ENCODE data around the gene RNU4-1. TPM values are rescaled to one million over a fixed set of nuclear protein-coding genes. Genes with fewer than 3 reads are reported as not detected.

Gene RNU4-1
- total RNA-seq, 1 experiment from 2014 or later, result under 0.01 TPM

DNA sequence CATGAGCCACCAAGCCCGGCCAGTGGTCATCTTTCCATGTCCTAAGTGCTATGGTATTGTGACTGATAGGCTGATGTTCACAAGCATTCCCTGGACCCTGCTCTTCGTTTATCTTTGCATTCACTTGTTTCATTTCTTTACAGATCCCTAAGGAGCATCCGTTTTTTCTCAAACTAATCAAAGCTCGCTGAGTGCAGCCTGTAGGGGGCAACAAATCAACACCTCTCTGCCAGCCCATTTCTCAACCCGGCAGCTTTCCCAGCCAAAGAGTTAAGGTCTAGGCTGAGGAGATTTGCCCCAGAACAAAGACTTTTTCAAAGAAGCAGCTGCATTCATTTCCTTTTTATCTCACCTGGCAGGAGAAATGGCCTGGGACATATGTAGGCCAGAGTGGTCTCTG, 21.2 kb upstream of the RNU4-1 start:
- POLR2A ChIA-PET (ENCODE audit: unreplicated experiment), result no interaction called here
- no peak overlapping the region for H3K4me3 ChIP-seq (ENCODE audit: low read length)
- no TSS peak for BruUV-seq (replicated peaks)

GRCh38 chr12:120301962-120302815, 9.2 kb upstream of the RNU4-1 start, which contains the start of gene SIRT4:
Gene SIRT4 (plus strand): TSS chr12:120302321. CDS start chr12:120303562, 1,241 bp downstream.
- Histone ChIP-seq H3K9me3 (ENCODE audit: low read length) (no peaks in the 10 kb centered on the region), H3K27ac (ENCODE audit: low read length) (no peak within 1 kb of the TSS), H3K9ac (ENCODE audit: low read length) (peak within 1 kb of the TSS; percentile 64), H3K36me3 (ENCODE audit: low read depth, low read length) (no peaks in the 10 kb centered on the region), H4K20me1 (ENCODE audit: low read length) (no peaks in the 10 kb centered on the region), H3K79me2 (ENCODE audit: low read length) (no peaks in the 10 kb centered on the region), H3K4me1 (ENCODE audit: insufficient read depth, low read length) (no peaks in the 10 kb centered on the region), H3F3A (ENCODE audit: low read length, unreplicated experiment) (peaks cover 3% of the 10 kb centered on the region), H3K4me3 (ENCODE audit: low read length) (peak within 1 kb of the TSS; percentile 80), H3K4me2 (ENCODE audit: low read length) (peak within 1 kb of the TSS; percentile 99), H2AFZ (ENCODE audit: low read length) (peak within 1 kb of the TSS; percentile 98), H3K27me3 (ENCODE audit: low read length) (no peaks in the 10 kb centered on the region), H3K9me2 (replicated peaks; ENCODE audit: low read length) (no peaks in the 10 kb centered on the region)
- ATAC-seq (peak; percentile 99), DNase-seq (peak; percentile 97)
- TSS peak; percentile 89 for BruUV-seq (replicated peaks)
- TF ChIP-seq EZH2phosphoT487 (IDR thresholded peaks at IDR 0.05; ENCODE audit: borderline replicate concordance, low read length), result no peak
- TF ChIP-seq, protein P1, sequence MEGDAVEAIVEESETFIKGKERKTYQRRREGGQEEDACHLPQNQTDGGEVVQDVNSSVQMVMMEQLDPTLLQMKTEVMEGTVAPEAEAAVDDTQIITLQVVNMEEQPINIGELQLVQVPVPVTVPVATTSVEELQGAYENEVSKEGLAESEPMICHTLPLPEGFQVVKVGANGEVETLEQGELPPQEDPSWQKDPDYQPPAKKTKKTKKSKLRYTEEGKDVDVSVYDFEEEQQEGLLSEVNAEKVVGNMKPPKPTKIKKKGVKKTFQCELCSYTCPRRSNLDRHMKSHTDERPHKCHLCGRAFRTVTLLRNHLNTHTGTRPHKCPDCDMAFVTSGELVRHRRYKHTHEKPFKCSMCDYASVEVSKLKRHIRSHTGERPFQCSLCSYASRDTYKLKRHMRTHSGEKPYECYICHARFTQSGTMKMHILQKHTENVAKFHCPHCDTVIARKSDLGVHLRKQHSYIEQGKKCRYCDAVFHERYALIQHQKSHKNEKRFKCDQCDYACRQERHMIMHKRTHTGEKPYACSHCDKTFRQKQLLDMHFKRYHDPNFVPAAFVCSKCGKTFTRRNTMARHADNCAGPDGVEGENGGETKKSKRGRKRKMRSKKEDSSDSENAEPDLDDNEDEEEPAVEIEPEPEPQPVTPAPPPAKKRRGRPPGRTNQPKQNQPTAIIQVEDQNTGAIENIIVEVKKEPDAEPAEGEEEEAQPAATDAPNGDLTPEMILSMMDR (conservative IDR thresholded peaks at IDR 0.05; ENCODE audit: low read depth, low read length), result peak; percentile 94
- intact Hi-C loops (cut with micrococcal nuclease), result loop anchor here (1.0 kb wide), 1 partner anchor 15 kb away; no protein-coding TSS in a partner anchor
- ChIA-PET POLR2A (ENCODE audit: unreplicated experiment) (interaction anchor here (0.6 to 2.0 kb wide), 3 partner anchors 10 to 186 kb away, joined by 4 to 45 read pairs (median 7); partner anchors contain the start of genes RAB35, RNU4-1 and RNU4-2), CTCF (interaction anchor here (0.5 to 1.6 kb wide), 8 partner anchors 9 to 154 kb away, joined by 3 to 18 read pairs (median 4); partner anchors contain the start of genes RNU4-1, RNU4-2 and RPLP0)

More for the DNA sequence above, 21.2 kb upstream of the RNU4-1 start:
- Histone ChIP-seq H2AFZ (ENCODE audit: low read length) (no peak overlapping the region), H3F3A (ENCODE audit: low read length, unreplicated experiment) (no peaks in the 10 kb centered on the region), H4K20me1 (ENCODE audit: low read length) (no peaks in the 10 kb centered on the region), H3K4me2 (ENCODE audit: low read length) (no peak overlapping the region), H3K36me3 (ENCODE audit: low read depth, low read length) (no peaks in the 10 kb centered on the region), H3K79me2 (ENCODE audit: low read length) (peaks cover 7% of the 10 kb centered on the region), H3K4me1 (ENCODE audit: insufficient read depth, low read length) (peaks cover 11% of the 10 kb centered on the region), H3K9ac (ENCODE audit: low read length) (no peak overlapping the region), H3K27ac (ENCODE audit: low read length) (no peak overlapping the region), H3K27me3 (ENCODE audit: low read length) (no peaks in the 10 kb centered on the region), H3K9me2 (replicated peaks; ENCODE audit: low read length) (no peaks in the 10 kb centered on the region), H3K9me3 (ENCODE audit: low read length) (no peaks in the 10 kb centered on the region)
- intact Hi-C loops (cut with micrococcal nuclease), result no loop called here
- ATAC-seq, result no peak
- DNase-seq, result peak; percentile 40
- TF ChIP-seq, protein P1 (conservative IDR thresholded peaks at IDR 0.05; ENCODE audit: low read depth, low read length), result peak; percentile 66
- TF ChIP-seq EZH2phosphoT487 (IDR thresholded peaks at IDR 0.05; ENCODE audit: borderline replicate concordance, low read length), result no peak
- CTCF ChIA-PET, result interaction anchor here (1.0 kb wide), 1 partner anchor 12 kb away, joined by 3 read pairs; the partner anchor contains the start of gene SIRT4

DNA sequence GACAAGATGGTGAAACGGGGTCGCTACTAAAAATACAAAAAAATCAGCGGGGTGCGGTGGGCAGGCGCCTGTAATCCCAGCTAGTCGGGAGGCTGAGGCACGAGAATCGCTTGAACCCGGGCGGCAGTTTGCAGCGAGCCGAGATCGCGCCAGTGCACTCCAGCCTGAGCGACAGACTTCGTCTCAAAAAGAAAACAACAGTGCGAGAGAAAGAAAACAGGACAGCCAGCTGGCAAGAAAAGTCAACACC, 701 bp downstream of the RNU4-1 start:
- POLR2A ChIA-PET (ENCODE audit: unreplicated experiment), result interaction anchor here (0.6 to 2.9 kb wide), 10 partner anchors 10 to 182 kb away, joined by 3 to 72 read pairs (median 12); partner anchors contain the start of genes RPLP0 and SIRT4
- Histone ChIP-seq H3K79me2 (ENCODE audit: low read length) (no peaks in the 10 kb centered on the region), H3K4me2 (ENCODE audit: low read length) (peak overlapping the region; percentile 58), H3K9ac (ENCODE audit: low read length) (peak overlapping the region; percentile 78), H3K27ac (ENCODE audit: low read length) (peak overlapping the region; percentile 91), H3K36me3 (ENCODE audit: low read depth, low read length) (no peaks in the 10 kb centered on the region), H3K27me3 (ENCODE audit: low read length) (no peaks in the 10 kb centered on the region), H2AFZ (ENCODE audit: low read length) (no peak overlapping the region), H3K9me3 (ENCODE audit: low read length) (no peaks in the 10 kb centered on the region), H3K4me1 (ENCODE audit: insufficient read depth, low read length) (peaks cover 14% of the 10 kb centered on the region), H3K9me2 (replicated peaks; ENCODE audit: low read length) (no peaks in the 10 kb centered on the region), H4K20me1 (ENCODE audit: low read length) (no peaks in the 10 kb centered on the region), H3K4me3 (ENCODE audit: low read length) (peak overlapping the region; percentile 66), H3F3A (ENCODE audit: low read length, unreplicated experiment) (peaks cover 22% of the 10 kb centered on the region)
- DNase-seq (no peak), ATAC-seq (peak; percentile 2)
- BruUV-seq (replicated peaks), result TSS peak; percentile 98
- TF ChIP-seq, protein P1 (conservative IDR thresholded peaks at IDR 0.05; ENCODE audit: low read depth, low read length), result no peak
- TF ChIP-seq EZH2phosphoT487 (IDR thresholded peaks at IDR 0.05; ENCODE audit: borderline replicate concordance, low read length) (no peak), EZH2 (IDR thresholded peaks at IDR 0.05; ENCODE audit: low read length, unreplicated experiment) (no peak)
- intact Hi-C loops (cut with micrococcal nuclease), result loop anchor here (5.0 kb wide), 1 partner anchor 395 kb away; the partner anchor contains the start of gene MLEC
- CTCF ChIA-PET, result interaction anchor here (1.7 kb wide), 1 partner anchor 10 kb away, joined by 18 read pairs; the partner anchor contains the start of gene SIRT4

All from PC-3 (cell line).